Superior temporal gyrus (tissue), 1 donor: Measurements from ENCODE around the gene ERBB4.
"Not testable (repeated sequence)": the region's sequence is repeated elsewhere in the genome, so short reads cannot be mapped to it uniquely, and the experiment has no call there.

Experiments used
- DNase-seq: peaks from one replicate; pipeline ENCODE4 v3.0.0-alpha.2; 2016; ENCODE audit errors: extremely low spot score

Gene ERBB4

DNA sequence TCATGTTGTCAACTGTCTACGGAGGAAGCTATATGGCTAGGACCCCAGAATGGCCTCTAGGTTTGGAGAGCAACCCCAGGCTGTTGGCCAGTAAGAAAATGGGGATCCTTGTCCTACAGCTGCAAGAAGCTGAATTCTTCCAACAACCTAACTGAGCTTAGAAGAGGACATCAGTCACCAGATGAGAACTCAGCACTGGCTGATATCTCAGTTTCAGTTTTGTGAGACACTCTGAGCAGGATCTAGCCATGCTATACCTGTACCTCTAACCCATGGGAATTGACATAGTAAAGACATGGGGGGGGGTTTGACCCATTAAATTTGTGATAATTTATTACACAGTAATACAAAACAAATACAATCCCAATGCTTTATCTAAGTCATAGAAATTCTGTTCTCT is 312.5 kb downstream of the ERBB4 start:
- DNase-seq: no peak

DNA sequence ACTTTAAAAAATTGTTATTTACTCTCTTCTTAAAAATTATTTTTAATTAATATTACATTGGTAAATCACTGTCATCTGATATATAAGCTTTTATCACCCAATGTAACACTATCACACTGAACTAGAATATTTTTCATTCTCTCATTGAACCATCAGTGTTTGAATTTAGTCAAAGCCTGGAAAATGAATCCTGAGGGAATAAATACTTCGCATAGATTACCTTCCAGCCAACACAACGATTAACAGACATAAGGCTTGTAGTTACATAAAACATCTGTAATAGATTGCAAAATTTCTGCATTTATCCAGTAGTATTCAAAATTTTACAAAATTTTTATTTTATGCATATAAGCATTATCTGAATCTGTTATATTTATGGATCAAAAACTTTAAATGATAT is 314.9 kb downstream of the ERBB4 start:
- DNase-seq: no peak

DNA sequence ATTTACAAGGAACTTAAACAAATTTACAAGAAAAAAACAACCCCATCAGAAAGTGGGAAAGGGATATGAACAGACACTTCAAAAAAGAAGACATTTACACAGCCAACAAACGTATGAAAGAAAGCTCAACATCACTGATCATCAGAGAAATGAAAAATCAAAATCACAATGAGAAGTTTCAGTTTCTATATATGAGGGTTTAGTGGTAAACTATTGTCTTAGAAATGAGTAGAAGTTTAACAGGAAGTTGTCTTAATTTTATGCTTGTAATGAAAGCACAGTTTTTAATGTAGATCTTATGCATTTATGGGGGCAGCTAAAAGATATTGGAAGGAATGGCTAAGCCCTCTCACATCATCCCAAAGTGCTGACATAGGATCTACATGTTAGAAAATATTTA is 325.4 kb downstream of the ERBB4 start:
- no peak for DNase-seq

DNA sequence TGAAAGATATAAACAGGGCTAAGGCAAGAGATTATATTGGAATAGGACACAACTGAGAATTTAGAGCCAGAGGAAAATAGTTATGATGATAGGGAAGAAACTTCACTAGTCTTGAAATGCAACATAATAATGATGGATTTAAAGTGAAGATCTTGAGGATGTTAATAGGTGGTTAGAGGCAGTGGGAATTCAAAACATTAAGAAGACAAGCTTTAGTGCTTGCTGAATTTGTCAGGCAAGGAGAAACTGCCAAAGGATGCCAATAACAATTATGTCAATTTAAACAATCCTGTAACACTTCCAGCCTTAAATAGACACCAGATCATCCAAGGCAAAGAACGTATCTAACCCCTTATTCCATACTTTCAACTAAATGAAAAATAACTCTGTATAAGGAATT is 330.1 kb downstream of the ERBB4 start:
- DNase-seq: no peak

DNA sequence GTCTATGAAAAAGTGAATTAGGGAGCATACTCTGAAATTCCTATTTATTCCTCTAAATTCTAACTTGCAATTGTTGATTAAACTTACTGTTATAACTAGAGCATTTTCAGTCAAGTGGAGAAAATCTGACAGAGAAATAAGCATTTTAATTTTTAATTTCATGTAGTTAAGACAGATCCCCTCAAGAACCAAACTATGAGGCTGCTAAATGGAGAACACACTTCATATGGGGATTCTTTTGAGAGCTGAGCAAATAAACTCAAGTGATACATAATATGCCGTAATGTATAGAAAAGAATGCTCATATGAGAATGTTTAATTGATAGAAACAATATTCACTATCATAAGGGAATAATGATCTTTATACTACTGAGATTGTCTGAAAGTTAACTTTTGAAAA is 340.8 kb downstream of the ERBB4 start:
- DNase-seq: no peak

DNA sequence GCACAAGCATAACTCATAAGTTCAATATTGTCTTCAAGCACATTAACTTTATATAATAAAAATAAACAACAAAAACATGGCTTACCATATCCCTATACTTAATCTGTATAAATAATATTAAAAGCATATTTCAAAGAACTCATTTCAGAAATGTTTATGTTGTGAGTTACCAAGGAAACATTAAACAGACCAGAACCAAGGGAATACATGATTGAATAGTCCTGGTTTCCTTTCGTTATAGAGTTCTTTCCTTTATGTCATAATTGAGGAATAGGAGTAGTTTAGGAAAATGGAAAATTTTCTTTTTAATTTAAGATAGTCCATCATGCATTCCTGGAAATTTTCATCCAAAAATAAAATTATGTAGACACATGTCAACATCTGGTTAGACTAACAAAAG is 343.0 kb downstream of the ERBB4 start:
- no peak for DNase-seq

DNA sequence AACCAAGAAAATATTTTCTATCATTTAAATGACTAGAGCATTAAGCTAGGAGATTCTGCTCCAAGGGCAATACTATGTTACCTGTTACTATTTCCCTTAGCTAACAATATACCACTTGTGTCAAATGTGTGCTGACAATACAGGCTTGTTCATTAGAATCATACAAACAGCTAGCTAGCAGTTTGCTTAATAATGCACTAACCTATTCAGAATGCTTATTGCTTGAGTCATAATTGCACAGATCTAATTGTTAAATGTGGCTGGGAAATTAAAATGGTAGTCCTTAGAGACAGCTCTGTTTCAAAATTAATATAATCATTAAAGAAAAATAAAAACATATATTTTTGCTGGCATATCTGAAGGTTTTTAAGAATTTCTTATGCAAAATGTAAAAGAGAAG is 344.2 kb downstream of the ERBB4 start:
- DNase-seq: no peak

DNA sequence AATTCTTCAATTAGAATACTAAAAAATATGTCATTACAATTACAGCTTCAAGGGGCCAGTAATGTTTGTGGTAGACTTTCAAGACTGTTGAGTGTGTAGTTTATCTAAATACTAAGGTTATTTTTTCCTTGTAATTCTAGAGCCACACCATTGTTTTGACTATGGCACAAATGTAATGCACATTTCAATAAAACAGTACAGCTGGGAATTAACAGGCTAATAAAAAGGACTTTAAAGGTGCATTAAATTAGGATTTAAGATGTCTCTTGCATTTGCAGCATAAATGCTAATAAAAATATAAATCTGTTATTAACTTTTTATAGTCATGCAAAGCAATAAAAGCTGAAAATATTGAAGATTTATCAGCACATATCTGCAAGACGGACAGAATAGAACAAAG is 344.8 kb downstream of the ERBB4 start:
- no peak for DNase-seq

DNA sequence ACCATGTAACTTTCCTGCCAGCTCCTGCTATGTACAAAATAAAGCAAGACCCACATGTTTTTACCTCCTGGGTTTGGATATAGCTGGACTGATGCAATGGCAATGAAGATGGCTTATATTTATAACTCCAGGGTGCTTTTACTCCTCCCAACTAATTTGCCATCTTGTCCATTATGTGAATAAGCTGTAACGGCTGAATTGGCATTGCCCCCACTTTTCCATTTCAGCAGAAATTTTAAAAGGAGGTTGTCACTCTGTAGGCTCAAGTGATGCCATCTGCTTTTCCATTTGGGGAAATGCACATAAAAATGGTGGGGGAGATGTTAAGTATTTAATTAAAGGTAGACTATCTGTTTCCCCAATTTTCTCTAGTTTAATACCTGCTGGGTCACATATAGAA is 345.5 kb downstream of the ERBB4 start:
- no peak for DNase-seq

DNA sequence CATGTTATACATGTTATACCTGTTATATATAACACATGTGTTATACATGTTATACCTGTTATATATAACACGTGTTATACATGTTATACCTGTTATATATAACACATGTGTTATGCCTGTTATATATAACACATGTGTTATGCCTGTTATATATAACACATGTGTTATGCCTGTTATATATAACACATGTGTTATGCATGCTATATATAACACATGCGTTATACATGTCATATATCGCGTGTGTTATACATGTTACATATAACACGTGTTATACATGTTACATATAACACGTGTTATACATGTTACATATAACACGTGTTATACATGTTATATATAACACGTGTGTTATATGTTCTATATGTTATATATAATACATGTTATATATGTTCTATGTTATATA is 347.2 kb downstream of the ERBB4 start:
- not testable (repeated sequence) for DNase-seq

DNA sequence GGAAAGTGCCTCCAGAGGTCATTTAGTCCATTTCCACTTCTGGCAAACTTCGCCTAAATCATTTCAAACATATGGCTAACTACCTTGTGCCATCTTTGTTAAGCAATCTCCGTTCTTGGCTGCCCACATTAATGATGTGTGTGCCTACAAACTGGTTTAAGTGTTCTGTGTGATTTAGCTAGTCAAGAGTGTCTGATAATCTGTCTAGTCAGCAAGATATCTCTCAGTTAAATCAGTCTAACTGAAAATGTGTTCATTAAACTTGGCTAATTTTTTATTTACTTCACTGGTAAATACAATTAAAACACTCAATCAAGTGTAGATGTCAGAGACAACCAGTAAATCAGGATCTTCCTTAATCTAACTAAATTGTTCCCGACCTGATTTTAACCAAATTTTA is 352.4 kb downstream of the ERBB4 start:
- DNase-seq: no peak

DNA sequence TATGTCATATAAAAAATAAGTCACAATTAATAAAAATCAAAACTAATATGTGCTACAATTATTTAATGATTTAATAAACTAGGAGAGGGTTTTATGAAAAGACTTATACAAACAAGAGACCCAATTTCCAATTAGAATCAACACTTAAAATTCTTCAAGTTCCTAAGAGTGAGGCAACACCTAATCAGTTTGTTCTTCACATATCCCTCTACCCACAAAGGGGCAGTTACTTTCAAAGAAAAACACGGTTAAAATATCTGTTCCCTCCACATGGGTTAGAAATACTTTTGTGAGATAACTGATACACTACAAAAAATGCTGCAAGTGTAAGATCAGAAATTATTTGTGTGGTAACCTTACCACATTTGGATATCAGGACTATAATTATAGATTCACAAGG is 357.0 kb downstream of the ERBB4 start:
- DNase-seq: no peak

DNA sequence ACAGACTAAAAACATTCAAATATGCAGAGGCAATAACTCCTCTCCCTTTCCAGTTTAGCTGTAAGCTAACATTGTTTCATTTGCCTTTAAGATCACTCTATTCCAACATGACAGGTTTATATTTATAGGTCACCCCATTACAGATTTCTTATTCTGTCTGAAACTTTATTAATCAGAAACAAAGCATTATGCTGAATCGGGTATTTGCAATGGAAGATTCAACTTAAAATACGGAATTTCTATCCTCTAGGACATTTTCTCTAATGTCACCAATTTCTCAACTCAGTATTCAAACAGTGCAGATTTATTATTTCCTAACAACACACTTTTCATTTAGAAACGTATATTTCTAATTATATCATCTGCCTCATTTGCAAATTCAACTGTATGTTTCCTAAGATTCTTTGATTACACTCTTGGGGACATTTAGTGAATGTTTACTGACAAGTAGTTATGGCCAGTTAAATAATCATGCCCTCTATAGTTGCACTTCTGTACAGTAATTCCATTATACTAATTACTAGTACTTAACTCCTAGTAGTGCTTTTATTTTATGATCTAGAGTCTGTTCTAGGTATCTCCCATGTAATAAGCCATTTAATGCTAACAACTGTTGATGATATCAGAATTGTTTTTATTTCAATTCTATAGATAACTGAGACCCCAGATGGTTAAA is 358.1 kb downstream of the ERBB4 start:
- no peak for DNase-seq

DNA sequence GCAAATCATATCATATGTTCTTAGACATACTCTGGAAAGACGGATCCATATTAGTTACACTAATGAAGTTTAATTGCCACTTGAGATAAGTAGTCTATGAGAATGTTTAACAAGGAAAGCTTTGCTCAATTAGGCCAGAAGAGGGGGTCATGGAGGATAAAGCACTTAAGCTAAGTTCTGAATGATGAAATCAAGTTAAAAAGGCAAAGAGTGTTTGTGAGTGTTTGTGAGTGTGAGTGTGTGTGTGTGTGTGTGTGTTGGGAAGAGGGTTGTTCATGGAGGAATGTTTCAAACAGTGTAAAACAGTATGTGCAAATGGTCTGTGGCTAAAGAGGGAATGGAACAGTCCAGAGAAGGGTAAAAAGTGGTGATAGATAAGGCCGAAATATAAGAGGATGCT is 360.9 kb downstream of the ERBB4 start:
- no peak for DNase-seq

DNA sequence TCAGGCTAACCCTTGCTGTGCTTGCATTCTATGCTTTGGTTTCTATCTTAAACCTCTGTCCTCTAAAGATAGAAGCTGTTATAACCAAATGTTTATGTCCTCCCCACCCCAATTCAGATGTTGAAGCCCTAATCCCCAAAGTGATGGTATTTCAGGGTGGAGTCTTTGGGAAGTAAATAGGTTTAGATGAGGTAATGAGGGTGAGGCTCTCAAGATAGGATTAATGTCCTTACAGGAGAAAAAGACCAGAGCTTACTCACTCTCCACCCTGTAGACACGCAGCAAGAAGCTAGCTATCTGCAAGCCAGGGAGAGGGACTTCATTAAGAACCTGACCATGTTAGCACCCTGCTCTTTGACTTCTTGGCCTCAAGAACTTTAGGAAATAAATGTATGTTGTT is 362.5 kb downstream of the ERBB4 start:
- DNase-seq: no peak

DNA sequence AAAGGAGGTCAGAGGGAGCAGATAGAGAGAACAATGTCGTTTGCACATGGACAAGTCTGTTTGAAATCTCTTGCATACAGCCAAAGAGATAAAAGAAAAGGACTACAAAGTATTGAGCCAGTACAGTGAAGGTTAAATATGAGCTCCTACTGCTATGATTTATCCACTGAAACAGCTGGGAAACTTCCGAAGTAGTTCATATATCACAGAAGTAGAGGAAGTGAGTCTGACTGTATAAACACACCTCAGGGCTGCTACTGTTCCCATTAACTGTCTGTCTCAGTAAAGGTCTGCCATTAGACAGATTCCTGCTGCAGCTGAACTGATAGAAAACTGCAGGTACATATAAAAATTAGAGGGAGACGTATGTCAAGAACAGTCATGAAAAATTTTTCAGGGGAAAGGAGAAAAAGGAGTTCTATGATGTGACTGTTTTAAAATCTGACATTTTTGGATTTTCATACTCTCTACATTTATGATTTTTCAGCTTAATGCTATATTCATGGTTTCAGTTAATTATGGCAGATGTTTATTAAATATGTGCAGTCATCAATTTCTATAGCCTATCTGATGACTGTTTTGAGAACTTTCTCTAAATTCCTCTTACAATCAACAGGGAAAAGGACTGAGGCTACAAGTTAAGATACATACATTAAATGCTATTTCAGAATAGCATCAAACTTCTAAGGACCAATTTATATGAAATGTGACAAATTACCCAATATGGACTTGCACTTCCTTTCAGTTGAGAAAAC is 364.7 kb downstream of the ERBB4 start:
- DNase-seq: no peak

DNA sequence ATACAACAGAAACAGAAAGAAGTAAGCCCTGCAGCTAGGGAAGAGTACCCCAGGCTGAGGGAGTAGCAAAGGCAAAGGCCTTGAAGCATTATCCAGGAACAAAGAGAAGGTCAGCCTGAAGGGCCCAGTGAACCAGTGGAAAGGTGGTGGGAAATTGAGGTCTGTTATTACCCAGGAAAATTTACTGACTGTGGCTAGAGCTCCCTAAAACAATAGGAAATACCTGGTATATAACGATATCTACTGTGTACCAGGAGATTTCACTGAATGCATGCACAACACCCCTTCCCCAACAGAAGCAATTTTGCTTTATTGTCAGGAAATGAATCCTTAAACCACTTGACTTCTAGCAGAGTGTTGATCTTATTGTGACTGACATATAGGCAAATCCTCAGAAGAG is 365.3 kb downstream of the ERBB4 start:
- no peak for DNase-seq

DNA sequence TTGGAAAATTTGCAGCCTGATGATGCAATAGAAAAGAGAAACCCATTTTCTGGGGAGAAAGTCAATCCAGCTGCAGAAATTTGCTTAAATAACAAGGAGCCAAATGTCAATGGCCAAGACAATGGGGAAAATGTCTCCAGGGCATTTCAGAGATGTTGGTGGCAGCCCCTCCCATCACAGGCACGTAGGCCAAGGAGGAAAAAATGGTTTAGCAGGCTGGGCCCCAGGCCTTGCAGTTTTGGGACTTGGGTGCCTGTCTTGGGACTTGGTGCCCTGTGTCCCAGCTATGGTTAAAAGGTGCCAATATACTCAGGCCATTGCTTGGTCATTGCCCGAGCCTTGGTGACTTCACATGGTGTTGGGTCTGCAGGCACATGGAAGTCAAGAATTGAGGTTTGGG is 368.2 kb downstream of the ERBB4 start:
- DNase-seq: no peak

DNA sequence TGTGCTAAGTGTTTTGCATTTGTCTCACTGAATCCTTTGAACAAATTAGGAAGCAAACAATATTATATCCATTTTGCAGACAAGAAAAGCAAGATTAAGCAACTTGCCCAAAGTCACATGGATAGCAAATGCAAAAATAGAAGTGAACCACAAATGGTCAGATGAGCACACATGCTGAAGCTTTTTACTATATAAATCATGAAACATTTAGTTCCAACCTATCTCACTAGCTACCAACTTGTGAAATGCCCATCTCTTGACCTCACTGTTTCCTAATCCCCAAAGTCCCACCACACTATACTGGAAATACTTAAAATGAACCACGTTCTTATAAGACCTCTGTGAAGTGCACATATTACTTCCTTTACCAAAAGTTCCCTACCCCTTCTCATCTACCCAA is 380.5 kb downstream of the ERBB4 start:
- no peak for DNase-seq

DNA sequence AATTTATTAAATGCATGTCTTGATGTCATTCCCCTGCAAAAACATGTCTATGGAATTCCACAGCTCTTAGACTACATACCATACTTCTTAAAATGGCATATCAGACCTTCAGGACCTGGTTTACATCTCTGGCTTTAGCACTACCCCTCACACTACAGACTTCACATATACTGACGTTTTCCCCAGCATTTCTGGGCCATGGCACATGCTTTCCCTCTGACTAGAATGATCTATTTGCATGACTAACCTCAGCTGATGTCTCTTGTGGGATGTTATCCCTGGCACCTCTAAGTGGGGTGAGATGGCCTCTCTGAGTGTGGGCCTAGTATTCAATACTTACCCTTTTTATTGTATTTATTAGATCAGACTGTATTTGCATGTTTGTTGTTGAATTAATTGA is 381.6 kb downstream of the ERBB4 start:
- DNase-seq: no peak

DNA sequence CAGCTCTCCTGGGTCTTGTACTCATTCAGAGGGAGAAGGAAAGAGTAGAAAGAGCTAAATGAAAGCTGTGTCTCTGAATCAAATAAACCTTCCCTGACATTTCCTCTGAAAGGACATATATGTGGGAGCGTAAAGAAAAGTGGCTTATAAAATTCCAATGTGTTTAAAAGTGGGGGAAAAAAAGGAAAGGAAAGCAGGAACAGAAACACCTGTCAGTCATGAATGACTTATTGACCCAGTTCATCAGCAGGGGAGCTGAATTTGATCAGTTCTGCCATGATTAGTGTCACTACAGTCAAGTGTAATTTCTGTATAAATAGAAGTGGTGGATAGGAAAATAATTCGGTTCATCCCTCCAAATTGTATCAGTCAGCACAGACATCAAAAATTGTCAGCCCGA is 382.5 kb downstream of the ERBB4 start:
- no peak for DNase-seq

DNA sequence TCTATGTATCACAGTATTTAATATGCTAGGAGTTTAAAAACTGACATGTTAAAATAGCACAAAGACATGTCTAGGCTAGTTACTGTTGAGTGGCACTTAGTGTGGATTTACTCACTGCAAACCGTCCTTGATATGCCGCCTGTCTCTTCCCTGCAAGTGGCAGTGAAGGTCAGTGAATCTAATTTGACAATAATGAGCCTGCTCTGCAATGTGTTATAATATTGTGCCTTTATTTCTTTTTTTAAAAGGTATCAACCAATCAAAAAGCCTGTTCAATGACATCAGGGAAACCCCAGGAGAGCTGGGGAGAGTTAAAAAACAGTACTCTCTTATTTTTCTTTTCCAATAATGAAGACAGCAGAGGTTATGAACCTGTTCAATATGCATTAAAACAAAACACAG is 384.1 kb downstream of the ERBB4 start:
- DNase-seq: no peak

DNA sequence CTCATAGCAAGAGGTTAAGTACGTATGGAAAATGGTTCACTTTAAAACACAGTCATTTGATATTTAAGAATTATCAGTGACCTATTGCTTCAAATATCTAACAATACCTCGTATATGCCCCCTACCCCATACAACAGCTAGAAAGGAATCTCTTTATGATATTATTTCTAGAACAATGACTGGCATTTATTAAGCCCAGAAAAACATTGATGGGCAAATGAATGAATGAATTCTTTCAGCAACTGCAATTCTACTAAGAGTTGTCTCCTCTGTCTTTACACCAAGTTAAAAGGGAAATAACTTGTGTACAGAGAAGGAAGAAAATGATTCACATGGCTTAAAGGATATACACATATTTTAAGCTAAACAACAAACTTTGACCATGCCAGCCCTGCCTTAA is 384.7 kb downstream of the ERBB4 start:
- no peak for DNase-seq
